Lung (tissue), 12 donors: Measurements from ENCODE around the gene BCKDHB. TPM values are rescaled to one million over a fixed set of nuclear protein-coding genes. Genes with fewer than 3 reads are reported as not detected.

ENCODE experiments used
- ATAC-seq: fragments of 200-7000 bp; cut with Tn5 transposase; one replicate; pipeline ENCODE4 v1.9.1; 2020; ENCODE audit warnings: moderate number of reproducible peaks; ENCODE audit not compliant: insufficient read depth, low FRiP score
- DNase-seq, 3 donors: peaks; one replicate each; pipeline ENCODE4 v3.0.0-alpha.2; 2013 to 2017
- H3K27ac ChIP-seq, 2 donors: one replicate each; pipeline ENCODE4 v1.5.1; 2013; ENCODE audit warnings: mild to moderate bottlenecking in 2 of 2, moderate library complexity in 2 of 2, control low read depth in 1 of 2, inconsistent platforms in 1 of 2, low read depth in 1 of 2, low read length in 1 of 2
- H3K27me3 ChIP-seq, 3 donors: one replicate each; pipeline ENCODE4 v1.5.1; 2013; ENCODE audit warnings: low read length in 2 of 3; ENCODE audit not compliant: control insufficient read depth in 3 of 3, insufficient read depth in 3 of 3
- H3K36me3 ChIP-seq, 4 donors: one replicate each; pipeline ENCODE4 v1.5.1; 2013; ENCODE audit warnings: low read length in 4 of 4, mild to moderate bottlenecking in 1 of 4, moderate library complexity in 1 of 4; ENCODE audit not compliant: control insufficient read depth in 4 of 4, insufficient read depth in 4 of 4
- H3K4me1 ChIP-seq, 5 donors: one replicate each; pipeline ENCODE4 v1.5.1; 2013; ENCODE audit warnings: low read length in 5 of 5, mild to moderate bottlenecking in 2 of 5, moderate library complexity in 1 of 5; ENCODE audit not compliant: control insufficient read depth in 5 of 5, insufficient read depth in 5 of 5
- H3K4me3 ChIP-seq: one replicate; pipeline ENCODE4 v1.5.1; 2013; ENCODE audit warnings: mild to moderate bottlenecking, control low read depth, moderate library complexity
- H3K9ac ChIP-seq, 2 donors: one replicate each; pipeline ENCODE4 v1.5.1; 2013; ENCODE audit warnings: low read length in 2 of 2, control low read depth in 1 of 2; ENCODE audit not compliant: insufficient read depth in 1 of 2
- H3K9me3 ChIP-seq, 4 donors: one replicate each; pipeline ENCODE4 v1.5.1; 2013; ENCODE audit warnings: low read length in 3 of 4, mild to moderate bottlenecking in 1 of 4, moderate library complexity in 1 of 4; ENCODE audit not compliant: control insufficient read depth in 4 of 4, insufficient read depth in 3 of 4
- WGBS, 2 donors: extraction: QIAGEN DNeasy Blood & Tissue Kit; methylation state at CpG; one replicate each; pipeline ENCODE4 v1.1.7; 2013; 5-methylcytosine and 5-hydroxymethylcytosine counted together
- polyA plus RNA-seq, 2 donors: library from polyadenylated mRNA; stranded (reverse); fragments of 200-250 nt; gene quantifications; one replicate each; pipeline ENCODE4 v1.2.1, GENCODE V29; 2013
- total RNA-seq, 2 donors: library from RNA; depleted of rRNA in 1 of 2; stranded (reverse); fragments of >200 nt in 1 of 2; gene quantifications; one replicate each; pipeline ENCODE4 v1.2.1, GENCODE V29; 2014 to 2021
- TF ChIP-seq, protein P1 (sequence below): IDR thresholded peaks from 2 replicates; pipeline ENCODE4 v1.5.1; 2012; ENCODE audit warnings: mild to moderate bottlenecking; ENCODE audit errors: control extremely low read depth, extremely low read depth
- donor health status: control.
- donor health status: control.
- donor health status: Bipolar disorder and iron deficiency.
- donor health status: healthy.
- donor health status: DM: yes; HTN: yes; CAD: no.

BCKDHB gene
- total and polyA plus RNA-seq, 4 donors, result 6.9 to 27.7 (median 15.7) TPM

DNA sequence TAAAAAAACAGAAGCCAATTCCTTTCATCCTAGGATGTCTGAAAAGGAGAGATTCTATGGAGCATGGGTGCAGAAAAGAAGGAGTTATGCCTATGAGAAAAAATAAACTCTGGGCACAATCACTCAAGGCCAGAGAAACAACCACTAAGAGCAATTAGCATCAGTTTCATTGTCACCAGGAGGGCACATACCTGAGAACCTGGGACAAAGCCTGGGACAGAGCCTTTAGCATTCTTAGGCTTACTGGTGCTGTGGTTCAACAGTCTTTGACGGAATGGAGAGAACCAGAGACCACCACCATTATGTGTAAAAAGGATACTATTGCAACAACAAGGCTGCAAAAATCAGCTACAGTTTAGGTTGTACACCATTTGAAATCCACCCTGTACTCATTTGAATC is 29.4 kb upstream of the BCKDHB start:
- Histone ChIP-seq H3K27me3 (no peaks in the 10 kb centered on the region), H3K9me3 (peaks cover 0 to 3% (median under 1%) of the 10 kb centered on the region in 4 donors), H3K27ac (no peak overlapping the region), H3K36me3 (no peaks in the 10 kb centered on the region), H3K9ac (no peak overlapping the region), H3K4me1 (no peaks in the 10 kb centered on the region), H3K4me3 (no peak overlapping the region)
- TF ChIP-seq, protein P1, sequence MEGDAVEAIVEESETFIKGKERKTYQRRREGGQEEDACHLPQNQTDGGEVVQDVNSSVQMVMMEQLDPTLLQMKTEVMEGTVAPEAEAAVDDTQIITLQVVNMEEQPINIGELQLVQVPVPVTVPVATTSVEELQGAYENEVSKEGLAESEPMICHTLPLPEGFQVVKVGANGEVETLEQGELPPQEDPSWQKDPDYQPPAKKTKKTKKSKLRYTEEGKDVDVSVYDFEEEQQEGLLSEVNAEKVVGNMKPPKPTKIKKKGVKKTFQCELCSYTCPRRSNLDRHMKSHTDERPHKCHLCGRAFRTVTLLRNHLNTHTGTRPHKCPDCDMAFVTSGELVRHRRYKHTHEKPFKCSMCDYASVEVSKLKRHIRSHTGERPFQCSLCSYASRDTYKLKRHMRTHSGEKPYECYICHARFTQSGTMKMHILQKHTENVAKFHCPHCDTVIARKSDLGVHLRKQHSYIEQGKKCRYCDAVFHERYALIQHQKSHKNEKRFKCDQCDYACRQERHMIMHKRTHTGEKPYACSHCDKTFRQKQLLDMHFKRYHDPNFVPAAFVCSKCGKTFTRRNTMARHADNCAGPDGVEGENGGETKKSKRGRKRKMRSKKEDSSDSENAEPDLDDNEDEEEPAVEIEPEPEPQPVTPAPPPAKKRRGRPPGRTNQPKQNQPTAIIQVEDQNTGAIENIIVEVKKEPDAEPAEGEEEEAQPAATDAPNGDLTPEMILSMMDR, result no peak
- no peak for DNase-seq
- ATAC-seq, result no peak
- WGBS, 2 donors, result 71 to 85% methylated on average over 1 of the region's 1 CpG

GRCh38 chr6:80088637-80089036 is 17.8 kb upstream of the BCKDHB start:
- TF ChIP-seq, protein P1, result no peak
- DNase-seq, result no peak
- Histone ChIP-seq H3K36me3 (no peaks in the 10 kb centered on the region), H3K9ac (no peak overlapping the region), H3K27ac (no peak overlapping the region), H3K4me3 (no peak overlapping the region), H3K9me3 (no peaks in the 10 kb centered on the region), H3K4me1 (no peaks in the 10 kb centered on the region), H3K27me3 (no peaks in the 10 kb centered on the region)
- no peak for ATAC-seq
- WGBS, 2 donors, result 86% methylated on average over 6 of the region's 6 CpGs

DNA sequence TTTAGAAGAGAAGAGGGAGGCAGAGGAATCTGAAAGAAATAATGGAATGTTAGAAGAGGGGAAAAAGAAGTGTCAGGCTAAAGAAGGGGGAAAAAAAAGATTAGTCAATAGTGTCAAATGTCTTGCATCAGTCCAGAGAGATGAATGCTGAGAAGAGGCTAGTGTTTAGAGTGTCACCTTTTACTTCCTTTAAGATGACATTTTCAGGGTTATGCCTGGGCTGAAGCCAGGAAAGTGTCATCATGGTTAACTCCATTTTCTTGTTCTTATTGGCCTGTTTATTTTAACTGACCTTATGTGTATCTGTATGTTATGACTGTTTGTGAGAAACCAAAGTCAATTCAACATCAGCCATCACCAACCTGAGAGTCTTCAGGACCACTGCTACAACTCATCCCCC is 15.0 kb upstream of the BCKDHB start:
- TF ChIP-seq, protein P1, result no peak
- H3K9ac ChIP-seq, result no peak overlapping the region
- no peak for ATAC-seq

DNA sequence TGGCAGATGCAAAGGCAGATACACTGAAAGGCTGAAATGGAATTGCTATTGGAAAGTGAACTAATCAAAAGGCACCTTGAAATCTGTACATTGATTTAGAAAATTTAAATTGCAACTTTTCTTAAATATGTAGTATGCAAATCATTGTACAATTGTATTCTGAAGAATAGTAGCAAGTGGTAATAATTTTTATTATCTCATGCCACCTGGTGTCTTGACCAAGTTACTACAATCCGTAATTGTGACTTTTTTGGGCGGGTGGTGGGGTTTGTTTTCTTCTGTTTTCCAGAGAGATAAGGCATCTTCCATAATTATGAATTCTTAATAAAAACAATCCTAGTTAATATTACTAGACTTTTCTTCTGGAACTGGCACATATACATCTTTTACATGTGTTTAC is 12.5 kb upstream of the BCKDHB start:
- no peaks in the 10 kb centered on the region for H3K36me3 ChIP-seq
- WGBS, 2 donors, result 4 to 6% methylated on average over 2 of the region's 2 CpGs

More for the DNA sequence above, 15.0 kb upstream of the BCKDHB start:
- Histone ChIP-seq H3K27ac (no peak overlapping the region), H3K4me1 (no peaks in the 10 kb centered on the region), H3K9me3 (no peaks in the 10 kb centered on the region), H3K4me3 (no peak overlapping the region), H3K27me3 (no peaks in the 10 kb centered on the region), H3K36me3 (no peaks in the 10 kb centered on the region)
- DNase-seq, result no peak

More for the DNA sequence above, 12.5 kb upstream of the BCKDHB start:
- H3K27ac ChIP-seq, result no peak overlapping the region
- no peaks in the 10 kb centered on the region for H3K9me3 ChIP-seq
- peak in 2 of 3 donors; percentile 7 to 17 for DNase-seq
- ATAC-seq, result no peak
- H3K4me3 ChIP-seq, result no peak overlapping the region
- no peaks in the 10 kb centered on the region for H3K4me1 ChIP-seq
- no peaks in the 10 kb centered on the region for H3K27me3 ChIP-seq
- no peak overlapping the region for H3K9ac ChIP-seq
- TF ChIP-seq, protein P1, result peak; percentile 18
